A673 (cell line): ENCODE data around the gene METTL2B. TPM values are rescaled to one million over a fixed set of nuclear protein-coding genes. Genes with fewer than 3 reads are reported as not detected.
"Not testable (repeated sequence)": the region's sequence is repeated elsewhere in the genome, so short reads cannot be mapped to it uniquely, and the experiment has no call there.

Source experiments
- BruUV-seq: library from RNA; stranded (reverse); fragments of 400-500 nt; replicated peaks from 2 replicates; lab custom pipeline; 2021; lab: Mats Ljungman, UMichigan
- CTCF ChIA-PET: fragments of 300-600 bp; sonication (Branson Sonifier 250); formaldehyde crosslinking; loops from one replicate; lab custom pipeline; 2022; ENCODE audit warnings: antibody characterized with exemption; lab: Charles Lee
- POLR2A ChIA-PET: fragments of 300-600 bp; sonication (Branson Sonifier 250); formaldehyde crosslinking; loops from one replicate; lab custom pipeline; 2022; ENCODE audit warnings: antibody characterized with exemption; ENCODE audit not compliant: low non-redundant PET; lab: Charles Lee
- DNase-seq: peaks from one replicate; pipeline ENCODE4 v3.0.0-alpha.2; 2015; ENCODE audit warnings: low spot score
- H3K27ac ChIP-seq: fragments of 200-600 bp; sonication (generic); 2 replicates; pipeline ENCODE4 v1.5.1; 2016; ENCODE audit warnings: mixed run types, low read depth, mild to moderate bottlenecking, mixed read lengths, antibody characterized with exemption, low read length; ENCODE audit not compliant: poor library complexity, severe bottlenecking
- H3K27me3 ChIP-seq: fragments of 200-600 bp; sonication (generic); replicated peaks from 2 replicates; pipeline ENCODE4 v1.6.1; 2017; ENCODE audit warnings: mixed run types, low read depth, mild to moderate bottlenecking, mixed read lengths, antibody characterized with exemption, low read length; ENCODE audit not compliant: insufficient read depth, poor library complexity
- H3K36me3 ChIP-seq: fragments of 200-600 bp; sonication (generic); 2 replicates; pipeline ENCODE4 v1.6.1; 2016; ENCODE audit warnings: mixed run types, mild to moderate bottlenecking, mixed read lengths, antibody characterized with exemption, low read length; ENCODE audit not compliant: insufficient read depth, poor library complexity, severe bottlenecking
- H3K4me1 ChIP-seq: fragments of 200-600 bp; sonication (generic); 2 replicates; pipeline ENCODE4 v1.6.1; 2017; ENCODE audit warnings: mixed run types, mild to moderate bottlenecking, mixed read lengths, antibody characterized with exemption, low read length; ENCODE audit not compliant: insufficient read depth, poor library complexity, severe bottlenecking
- H3K4me3 ChIP-seq: fragments of 200-600 bp; sonication (generic); 2 replicates; pipeline ENCODE4 v1.5.1; 2016; ENCODE audit warnings: low read depth, mixed run types, mild to moderate bottlenecking, mixed read lengths, low read length; ENCODE audit not compliant: poor library complexity, severe bottlenecking
- H3K9me3 ChIP-seq: fragments of 200-600 bp; sonication (generic); 2 replicates; pipeline ENCODE4 v1.6.1; 2016; ENCODE audit warnings: mixed run types, low read depth, mild to moderate bottlenecking, mixed read lengths, antibody characterized with exemption, low read length; ENCODE audit not compliant: poor library complexity, severe bottlenecking
- CTCF ChIP-seq: fragments of 300-800, 200-600 bp; sonication (generic); conservative IDR thresholded peaks from 2 replicates; pipeline ENCODE4 v1.5.1; 2017; ENCODE audit warnings: low read depth, mild to moderate bottlenecking, antibody characterized with exemption, low read length, moderate library complexity, mixed read lengths
- EZH2 ChIP-seq: fragments of 200-600 bp; sonication (generic); IDR thresholded peaks from 2 replicates; pipeline ENCODE4 v1.6.1; 2017; ENCODE audit warnings: borderline replicate concordance, low read depth, mild to moderate bottlenecking, mixed read lengths, antibody characterized with exemption, low read length; ENCODE audit not compliant: poor library complexity, severe bottlenecking
- intact Hi-C: fragments of 100-400 bp; cut with micrococcal nuclease; formaldehyde crosslinking; loops from one replicate; pipeline ENCODE4 v1.10.0; 2022; ENCODE audit not compliant: unreplicated experiment
- total RNA-seq: library from RNA; stranded (reverse); gene quantifications from 2 replicates; pipeline ENCODE4 v1.2.3, GENCODE V29; 2021

Gene METTL2B
- total RNA-seq, 1 experiment from 2014 or later = 53.8 TPM

GRCh38 chr7:128466871-128467270 is 9.7 kb upstream of the METTL2B start:
- CTCF ChIA-PET = not testable (repeated sequence)

GRCh38 chr7:128477336-128477690 is 765 bp downstream of the METTL2B start:
- BruUV-seq, H3K27me3 ChIP-seq, H3K9me3 ChIP-seq, CTCF ChIA-PET, DNase-seq, POLR2A ChIA-PET: not testable (repeated sequence)
- H3K27ac ChIP-seq = peak overlapping the region; percentile 91
- intact Hi-C loops = loop anchor here (5.0 kb wide), 2 partner anchors 55 to 405 kb away; no protein-coding TSS in a partner anchor
- H3K4me1 ChIP-seq = peaks cover 12% of the 10 kb centered on the region
- peaks cover 20% of the 10 kb centered on the region for H3K36me3 ChIP-seq
- peak overlapping the region; percentile 90 for H3K4me3 ChIP-seq

More at GRCh38 chr7:128466871-128467270, 9.7 kb upstream of the METTL2B start:
- H3K27me3 ChIP-seq, H3K27ac ChIP-seq, H3K4me3 ChIP-seq, DNase-seq, intact Hi-C loops, H3K4me1 ChIP-seq, H3K36me3 ChIP-seq, BruUV-seq, H3K9me3 ChIP-seq, POLR2A ChIA-PET: not testable (repeated sequence)

GRCh38 chr7:128479082-128479481 is 2.5 kb downstream of the METTL2B start:
- H3K36me3 ChIP-seq = peaks cover 20% of the 10 kb centered on the region
- H3K9me3 ChIP-seq, H3K27me3 ChIP-seq, BruUV-seq, H3K27ac ChIP-seq, POLR2A ChIA-PET, DNase-seq, H3K4me3 ChIP-seq, CTCF ChIA-PET: not testable (repeated sequence)
- H3K4me1 ChIP-seq = peaks cover 12% of the 10 kb centered on the region
- intact Hi-C loops = loop anchor here (5.0 kb wide), 2 partner anchors 53 to 403 kb away; no protein-coding TSS in a partner anchor

GRCh38 chr7:128488134-128488533 is 11.6 kb downstream of the METTL2B start:
- H3K4me3 ChIP-seq, H3K27me3 ChIP-seq, H3K27ac ChIP-seq, POLR2A ChIA-PET, H3K9me3 ChIP-seq, DNase-seq, BruUV-seq, H3K4me1 ChIP-seq, intact Hi-C loops, H3K36me3 ChIP-seq, CTCF ChIA-PET: not testable (repeated sequence)

- POLR2A ChIA-PET = no interaction called here
- H3K36me3 ChIP-seq = peaks cover 7% of the 10 kb centered on the region
- H3K4me1 ChIP-seq = no peaks in the 10 kb centered on the region
- no peak for DNase-seq
- no peak overlapping the region for H3K4me3 ChIP-seq
- no peak for TF ChIP-seq CTCF
- TF ChIP-seq EZH2 = no peak
- H3K9me3 ChIP-seq = no peaks in the 10 kb centered on the region
- CTCF ChIA-PET = no interaction called here
- intact Hi-C loops = no loop called here
- H3K27me3 ChIP-seq = no peaks in the 10 kb centered on the region
- H3K27ac ChIP-seq = no peak overlapping the region
- BruUV-seq = no TSS peak
Measured at GRCh38 chr7:128497405-128497804, 20.9 kb downstream of the METTL2B start.

GRCh38 chr7:128505416-128505815 is 28.9 kb downstream of the METTL2B start:
- H3K36me3 ChIP-seq, POLR2A ChIA-PET, H3K4me1 ChIP-seq, H3K9me3 ChIP-seq, CTCF ChIA-PET, H3K27ac ChIP-seq, H3K4me3 ChIP-seq, H3K27me3 ChIP-seq, DNase-seq, BruUV-seq, intact Hi-C loops: not testable (repeated sequence)

GRCh38 chr7:128506819-128507218 is 30.3 kb downstream of the METTL2B start:
- H3K27me3 ChIP-seq, BruUV-seq, H3K36me3 ChIP-seq, H3K4me1 ChIP-seq, DNase-seq, intact Hi-C loops, CTCF ChIA-PET, H3K27ac ChIP-seq, H3K4me3 ChIP-seq, POLR2A ChIA-PET, H3K9me3 ChIP-seq: not testable (repeated sequence)
